Mammary epithelial cell (primary cell): ENCODE data around the gene NLRP13.

Experiments used
- EZH2 ChIP-seq: IDR thresholded peaks from 2 replicates; pipeline ENCODE4 v1.6.1; 2012; ENCODE audit warnings: low read length, inconsistent platforms, borderline replicate concordance
- TF ChIP-seq, protein P1 (sequence below), 2 donors: IDR thresholded peaks in 1 of 2; conservative IDR thresholded peaks in 1 of 2; 2 replicates each; pipeline ENCODE4 v1.5.1; 2011 to 2012; ENCODE audit warnings: inconsistent platforms in 2 of 2, low read length in 2 of 2, mild to moderate bottlenecking in 2 of 2, control low read depth in 1 of 2, low read depth in 1 of 2; ENCODE audit not compliant: insufficient read depth in 1 of 2; ENCODE audit errors: extremely low read depth in 1 of 2

DNA sequence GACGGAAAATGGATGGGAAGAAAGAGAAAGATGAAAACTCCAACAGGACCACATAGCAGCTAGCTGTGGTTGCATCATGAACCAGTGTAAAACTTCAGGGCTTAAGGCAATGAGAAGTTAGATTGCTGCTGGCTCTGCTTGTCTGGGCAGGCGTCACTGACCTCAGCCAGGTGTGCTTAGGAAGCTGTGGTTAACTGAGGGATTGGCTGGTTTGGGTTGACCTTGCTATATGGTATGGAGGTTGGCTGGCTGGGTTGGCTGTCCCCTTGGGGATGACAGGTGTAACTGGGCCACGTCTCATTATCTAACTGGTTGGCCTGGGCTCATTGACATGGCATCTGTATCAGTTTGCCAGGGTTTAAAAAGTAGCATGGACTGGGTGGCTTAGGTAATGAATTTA is 54.9 kb downstream of the NLRP13 start:
- TF ChIP-seq, protein P1, sequence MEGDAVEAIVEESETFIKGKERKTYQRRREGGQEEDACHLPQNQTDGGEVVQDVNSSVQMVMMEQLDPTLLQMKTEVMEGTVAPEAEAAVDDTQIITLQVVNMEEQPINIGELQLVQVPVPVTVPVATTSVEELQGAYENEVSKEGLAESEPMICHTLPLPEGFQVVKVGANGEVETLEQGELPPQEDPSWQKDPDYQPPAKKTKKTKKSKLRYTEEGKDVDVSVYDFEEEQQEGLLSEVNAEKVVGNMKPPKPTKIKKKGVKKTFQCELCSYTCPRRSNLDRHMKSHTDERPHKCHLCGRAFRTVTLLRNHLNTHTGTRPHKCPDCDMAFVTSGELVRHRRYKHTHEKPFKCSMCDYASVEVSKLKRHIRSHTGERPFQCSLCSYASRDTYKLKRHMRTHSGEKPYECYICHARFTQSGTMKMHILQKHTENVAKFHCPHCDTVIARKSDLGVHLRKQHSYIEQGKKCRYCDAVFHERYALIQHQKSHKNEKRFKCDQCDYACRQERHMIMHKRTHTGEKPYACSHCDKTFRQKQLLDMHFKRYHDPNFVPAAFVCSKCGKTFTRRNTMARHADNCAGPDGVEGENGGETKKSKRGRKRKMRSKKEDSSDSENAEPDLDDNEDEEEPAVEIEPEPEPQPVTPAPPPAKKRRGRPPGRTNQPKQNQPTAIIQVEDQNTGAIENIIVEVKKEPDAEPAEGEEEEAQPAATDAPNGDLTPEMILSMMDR (conservative IDR thresholded peaks at IDR 0.05 in 1 of 2, IDR thresholded peaks at IDR 0.05 in 1 of 2; ENCODE audit: extremely low read depth in 1 of 2, insufficient read depth in 1 of 2, low read depth in 1 of 2, low read length in 2 of 2) = no peak
- TF ChIP-seq EZH2 = no peak
